Mammary epithelial cell (primary cell): ENCODE measurements around the gene DTX3L.

Experiments
- EZH2 ChIP-seq: IDR thresholded peaks from 2 replicates; pipeline ENCODE4 v1.6.1; 2012; ENCODE audit warnings: low read length, inconsistent platforms, borderline replicate concordance
- TF ChIP-seq, protein P1 (sequence below), 2 donors: IDR thresholded peaks in 1 of 2; conservative IDR thresholded peaks in 1 of 2; 2 replicates each; pipeline ENCODE4 v1.5.1; 2011 to 2012; ENCODE audit warnings: inconsistent platforms in 2 of 2, low read length in 2 of 2, mild to moderate bottlenecking in 2 of 2, control low read depth in 1 of 2, low read depth in 1 of 2; ENCODE audit not compliant: insufficient read depth in 1 of 2; ENCODE audit errors: extremely low read depth in 1 of 2

DNA sequence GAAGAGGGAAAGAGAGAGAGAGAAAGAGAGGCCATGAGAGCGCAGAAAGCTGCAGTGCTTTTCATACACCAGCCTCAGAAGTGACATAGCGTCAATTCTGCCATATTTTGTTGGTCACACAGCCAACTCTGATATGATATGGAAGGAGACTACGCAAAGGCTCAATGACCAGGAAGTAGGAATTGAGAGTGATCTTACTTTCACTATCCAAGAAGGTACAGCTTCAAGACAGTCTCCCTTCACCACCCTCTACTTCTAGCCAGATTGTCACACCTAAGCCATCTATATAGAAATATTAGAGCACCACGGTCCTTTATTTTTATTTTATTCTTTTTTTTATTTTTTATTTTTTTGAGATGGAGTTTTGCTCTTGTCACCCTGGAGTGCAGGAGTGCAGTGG is 34.4 kb downstream of the DTX3L start:
- TF ChIP-seq, protein P1, sequence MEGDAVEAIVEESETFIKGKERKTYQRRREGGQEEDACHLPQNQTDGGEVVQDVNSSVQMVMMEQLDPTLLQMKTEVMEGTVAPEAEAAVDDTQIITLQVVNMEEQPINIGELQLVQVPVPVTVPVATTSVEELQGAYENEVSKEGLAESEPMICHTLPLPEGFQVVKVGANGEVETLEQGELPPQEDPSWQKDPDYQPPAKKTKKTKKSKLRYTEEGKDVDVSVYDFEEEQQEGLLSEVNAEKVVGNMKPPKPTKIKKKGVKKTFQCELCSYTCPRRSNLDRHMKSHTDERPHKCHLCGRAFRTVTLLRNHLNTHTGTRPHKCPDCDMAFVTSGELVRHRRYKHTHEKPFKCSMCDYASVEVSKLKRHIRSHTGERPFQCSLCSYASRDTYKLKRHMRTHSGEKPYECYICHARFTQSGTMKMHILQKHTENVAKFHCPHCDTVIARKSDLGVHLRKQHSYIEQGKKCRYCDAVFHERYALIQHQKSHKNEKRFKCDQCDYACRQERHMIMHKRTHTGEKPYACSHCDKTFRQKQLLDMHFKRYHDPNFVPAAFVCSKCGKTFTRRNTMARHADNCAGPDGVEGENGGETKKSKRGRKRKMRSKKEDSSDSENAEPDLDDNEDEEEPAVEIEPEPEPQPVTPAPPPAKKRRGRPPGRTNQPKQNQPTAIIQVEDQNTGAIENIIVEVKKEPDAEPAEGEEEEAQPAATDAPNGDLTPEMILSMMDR (conservative IDR thresholded peaks at IDR 0.05 in 1 of 2, IDR thresholded peaks at IDR 0.05 in 1 of 2; ENCODE audit: extremely low read depth in 1 of 2, insufficient read depth in 1 of 2, low read depth in 1 of 2, low read length in 2 of 2) = no peak
- no peak for TF ChIP-seq EZH2
